WTC11 (cell line): ENCODE data around the gene ADRA2C. TPM values are rescaled to one million over a fixed set of nuclear protein-coding genes. Genes with fewer than 3 reads are reported as not detected.

Experiments used
- ATAC-seq: fragments of 200-7000 bp; cut with Tn5 transposase; 2 replicates; pipeline ENCODE4 v1.10.0; 2021; ENCODE audit warnings: mild to moderate bottlenecking, moderate library complexity
- CTCF ChIA-PET: fragments of 300-600 bp; sonication (Branson Sonifier 250); formaldehyde crosslinking; loops from one replicate; lab custom pipeline; 2021; ENCODE audit warnings: antibody characterized with exemption; lab: Charles Lee
- POLR2A ChIA-PET: fragments of 350-600 bp; sonication (Branson Sonifier 250); formaldehyde crosslinking; loops from one replicate; lab custom pipeline; 2021; ENCODE audit warnings: antibody characterized with exemption; lab: Charles Lee
- DNase-seq: peaks from one replicate; pipeline ENCODE4 v3.0.0; 2021; ENCODE audit warnings: low spot score
- H3K27ac Mint-ChIP-seq: 2 replicates; pipeline ENCODE4 v1.8.0; 2021; ENCODE audit warnings: mixed read lengths
- H3K27me3 Mint-ChIP-seq: 2 replicates; pipeline ENCODE4 v1.8.0; 2021; ENCODE audit warnings: low read depth, mild to moderate bottlenecking, moderate library complexity, mixed read lengths
- H3K36me3 Mint-ChIP-seq: 2 replicates; pipeline ENCODE4 v1.8.0; 2021; ENCODE audit warnings: mixed read lengths
- H3K4me1 Mint-ChIP-seq: 2 replicates; pipeline ENCODE4 v1.8.0; 2022; ENCODE audit warnings: mixed read lengths
- H3K4me3 Mint-ChIP-seq: 2 replicates; pipeline ENCODE4 v1.8.0; 2021; ENCODE audit warnings: mild to moderate bottlenecking, moderate library complexity, mixed read lengths
- H3K9me3 Mint-ChIP-seq: 2 replicates; pipeline ENCODE4 v1.8.0; 2021; ENCODE audit warnings: mixed read lengths
- ARID4B ChIP-seq: sonication (generic); formaldehyde crosslinking; IDR thresholded peaks from 2 replicates; pipeline ENCODE4 v1.8.0; 2023; ENCODE audit warnings: missing genetic modification reagents, mild to moderate bottlenecking, borderline replicate concordance
- ATF3 ChIP-seq: sonication (generic); formaldehyde crosslinking; conservative IDR thresholded peaks from 2 replicates; pipeline ENCODE4 v1.8.1; 2022; ENCODE audit warnings: mild to moderate bottlenecking, missing genetic modification reagents
- CBFB ChIP-seq: sonication (generic); formaldehyde crosslinking; IDR thresholded peaks from 2 replicates; pipeline ENCODE4 v1.8.1; 2022; ENCODE audit warnings: mild to moderate bottlenecking, low read depth, missing genetic modification reagents
- CREB1 ChIP-seq: sonication (generic); formaldehyde crosslinking; IDR thresholded peaks from 2 replicates; pipeline ENCODE4 v1.8.0; 2023; ENCODE audit warnings: mild to moderate bottlenecking, missing genetic modification reagents
- CTCF ChIP-seq: fragments of 200-600 bp; IDR thresholded peaks from 2 replicates; pipeline ENCODE4 v1.8.0; 2022; ENCODE audit warnings: antibody characterized with exemption
- GABPB1 ChIP-seq: sonication (generic); formaldehyde crosslinking; IDR thresholded peaks from 2 replicates; pipeline ENCODE4 v1.8.1; 2023; ENCODE audit warnings: mild to moderate bottlenecking, missing genetic modification reagents
- GTF2I ChIP-seq: fragments of 250-450 bp; sonication (Bioruptor Pico); conservative IDR thresholded peaks from 2 replicates; pipeline ENCODE4 v1.4.0; 2021; ENCODE audit warnings: mild to moderate bottlenecking
- IRF1 ChIP-seq: sonication (generic); formaldehyde crosslinking; IDR thresholded peaks from 2 replicates; pipeline ENCODE4 v1.8.0; 2023; ENCODE audit warnings: missing genetic modification reagents
- IRF2 ChIP-seq: sonication (generic); formaldehyde crosslinking; IDR thresholded peaks from 2 replicates; pipeline ENCODE4 v1.8.0; 2022; ENCODE audit warnings: low read depth, missing genetic modification reagents, borderline replicate concordance
- NR3C1 ChIP-seq: sonication (generic); formaldehyde crosslinking; conservative IDR thresholded peaks from 2 replicates; pipeline ENCODE4 v1.8.1; 2023; ENCODE audit warnings: low read depth, mild to moderate bottlenecking, missing genetic modification reagents
- RORB ChIP-seq: fragments of 250-450 bp; sonication (Bioruptor Pico); IDR thresholded peaks from 2 replicates; pipeline ENCODE4 v1.9.0; 2021; ENCODE audit warnings: mild to moderate bottlenecking
- SMAD3 ChIP-seq: sonication (generic); formaldehyde crosslinking; IDR thresholded peaks from 2 replicates; pipeline ENCODE4 v1.8.0; 2022; ENCODE audit warnings: missing genetic modification reagents, mild to moderate bottlenecking, borderline replicate concordance
- SMAD4 ChIP-seq: sonication (generic); formaldehyde crosslinking; IDR thresholded peaks from 2 replicates; pipeline ENCODE4 v1.8.0; 2022; ENCODE audit warnings: mild to moderate bottlenecking, missing genetic modification reagents
- STAT6 ChIP-seq: sonication (generic); formaldehyde crosslinking; conservative IDR thresholded peaks from 2 replicates; pipeline ENCODE4 v1.8.1; 2023; ENCODE audit warnings: mild to moderate bottlenecking, low read depth, missing genetic modification reagents, moderate library complexity
- USF1 ChIP-seq: sonication (generic); formaldehyde crosslinking; IDR thresholded peaks from 2 replicates; pipeline ENCODE4 v1.8.0; 2022; ENCODE audit warnings: mild to moderate bottlenecking, missing genetic modification reagents
- USF2 ChIP-seq: sonication (generic); formaldehyde crosslinking; IDR thresholded peaks from 2 replicates; pipeline ENCODE4 v1.8.1; 2023; ENCODE audit warnings: mild to moderate bottlenecking, missing genetic modification reagents, moderate library complexity
- ZNF219 ChIP-seq: sonication (generic); formaldehyde crosslinking; IDR thresholded peaks from 2 replicates; pipeline ENCODE4 v1.8.0; 2023; ENCODE audit warnings: missing genetic modification reagents, mild to moderate bottlenecking, borderline replicate concordance
- ZNF317 ChIP-seq: sonication (generic); formaldehyde crosslinking; IDR thresholded peaks from 2 replicates; pipeline ENCODE4 v1.8.1; 2023; ENCODE audit warnings: low read depth, mild to moderate bottlenecking, moderate library complexity, missing genetic modification reagents, borderline replicate concordance
- ZNF425 ChIP-seq: fragments of 250-450 bp; sonication (Bioruptor Pico); conservative IDR thresholded peaks from 2 replicates; pipeline ENCODE4 v1.9.0; 2021; ENCODE audit warnings: mild to moderate bottlenecking
- total RNA-seq: library from RNA; stranded (reverse); gene quantifications from 3 replicates; pipeline ENCODE4 v1.2.3, GENCODE V29; 2021

Gene ADRA2C
- total RNA-seq, 1 experiment from 2014 or later: 21.8 TPM

GRCh38 chr4:3760841-3761240, 5.3 kb upstream of the ADRA2C start:
- no peak for DNase-seq
- ATAC-seq: no peak
- H3K27me3 Mint-ChIP-seq: peaks cover 17% of the 10 kb centered on the region
- peaks cover 11% of the 10 kb centered on the region for H3K9me3 Mint-ChIP-seq
- TF ChIP-seq ARID4B (no peak), RORB (CRISPR knock-in tag) (no peak), CTCF (no peak), ZNF219 (CRISPR knock-in tag) (no peak)
- H3K4me1 Mint-ChIP-seq: no peaks in the 10 kb centered on the region
- H3K36me3 Mint-ChIP-seq: peaks cover 4% of the 10 kb centered on the region
- no peak overlapping the region for H3K4me3 Mint-ChIP-seq
- CTCF ChIA-PET: interaction anchor here (0.9 to 3.3 kb wide), 8 partner anchors 10 to 182 kb away, joined by 3 to 14 read pairs (median 3); no protein-coding TSS in a partner anchor
- POLR2A ChIA-PET: interaction anchor here (1.5 kb wide), 1 partner anchor 15 kb away, joined by 5 read pairs; no protein-coding TSS in a partner anchor
- H3K27ac Mint-ChIP-seq: no peak overlapping the region

GRCh38 chr4:3762264-3762663, 3.9 kb upstream of the ADRA2C start:
- ATAC-seq (no peak), DNase-seq (no peak)
- Mint-ChIP-seq H3K4me1 (peaks cover 4% of the 10 kb centered on the region), H3K36me3 (no peaks in the 10 kb centered on the region), H3K27ac (no peak overlapping the region), H3K9me3 (no peaks in the 10 kb centered on the region), H3K27me3 (peaks cover 23% of the 10 kb centered on the region), H3K4me3 (no peak overlapping the region)
- POLR2A ChIA-PET: no interaction called here
- CTCF ChIA-PET: interaction anchor here (0.6 to 1.3 kb wide), 4 partner anchors 15 to 118 kb away, joined by 3 to 4 read pairs (median 3); no protein-coding TSS in a partner anchor
- TF ChIP-seq USF1 (CRISPR knock-in tag) (no peak), CREB1 (CRISPR knock-in tag) (no peak), SMAD3 (no peak), ATF3 (no peak), NR3C1 (CRISPR knock-in tag) (no peak), RORB (CRISPR knock-in tag) (no peak), CBFB (CRISPR knock-in tag) (no peak), USF2 (CRISPR knock-in tag) (no peak), IRF1 (no peak), ZNF425 (CRISPR knock-in tag) (no peak), IRF2 (CRISPR knock-in tag) (no peak), GTF2I (no peak), GABPB1 (CRISPR knock-in tag) (no peak), STAT6 (CRISPR knock-in tag) (no peak), ZNF317 (no peak), SMAD4 (CRISPR knock-in tag) (no peak)
